ENCODE results near the gene CCDC47. TPM values are rescaled to one million over a fixed set of nuclear protein-coding genes. Genes with fewer than 3 reads are reported as not detected.

Gene CCDC47
- polyA plus RNA-seq, 1 donor from 2014 or later, result 36.7 TPM

Other genes with a start within 250 kb of the CCDC47 start
- gene DCAF7, start 223.1 kb downstream of the CCDC47 start, polyA plus RNA-seq, result 72.0 TPM
- 19.5 TPM for gene TACO1, start 172.7 kb downstream of the CCDC47 start, polyA plus RNA-seq
- 22.5 TPM for gene MAP3K3, start 151.2 kb downstream of the CCDC47 start, polyA plus RNA-seq
- gene LIMD2, start 73.5 kb downstream of the CCDC47 start, polyA plus RNA-seq, result 845 TPM
- 24.9 TPM for gene STRADA, start 31.8 kb downstream of the CCDC47 start, polyA plus RNA-seq
- gene DDX42, start 573 bp upstream of the CCDC47 start, polyA plus RNA-seq, result 16.2 TPM
- gene PSMC5, start 53.8 kb upstream of the CCDC47 start, polyA plus RNA-seq, result 139 TPM
- gene FTSJ3, start 54.1 kb upstream of the CCDC47 start, polyA plus RNA-seq, result 28.7 TPM
- gene SMARCD2, start 69.1 kb upstream of the CCDC47 start, polyA plus RNA-seq, result 96.1 TPM
- gene CSH2, start 100.1 kb upstream of the CCDC47 start, polyA plus RNA-seq, result not detected
- gene GH2, start 108.3 kb upstream of the CCDC47 start, polyA plus RNA-seq, result not detected
- gene CSH1, start 123.0 kb upstream of the CCDC47 start, polyA plus RNA-seq, result not detected
- gene CSHL1, start 137.7 kb upstream of the CCDC47 start, polyA plus RNA-seq, result not detected
- 2.0 TPM for gene GH1, start 145.2 kb upstream of the CCDC47 start, polyA plus RNA-seq
- gene CD79B, start 158.7 kb upstream of the CCDC47 start, polyA plus RNA-seq, result 1,452 TPM
- gene SCN4A, start 199.3 kb upstream of the CCDC47 start, polyA plus RNA-seq, result 0.10 TPM
- gene PRR29, start 224.8 kb upstream of the CCDC47 start, polyA plus RNA-seq, result 3.2 TPM
- gene ICAM2, start 247.0 kb upstream of the CCDC47 start, polyA plus RNA-seq, result 183 TPM

Measured in IgD-negative memory B cell (primary cell).